ENCODE data around the gene DUSP9.
"Not testable (repeated sequence)": the region's sequence is repeated elsewhere in the genome, so short reads cannot be mapped to it uniquely, and the experiment has no call there.

The DUSP9 gene, protein sequence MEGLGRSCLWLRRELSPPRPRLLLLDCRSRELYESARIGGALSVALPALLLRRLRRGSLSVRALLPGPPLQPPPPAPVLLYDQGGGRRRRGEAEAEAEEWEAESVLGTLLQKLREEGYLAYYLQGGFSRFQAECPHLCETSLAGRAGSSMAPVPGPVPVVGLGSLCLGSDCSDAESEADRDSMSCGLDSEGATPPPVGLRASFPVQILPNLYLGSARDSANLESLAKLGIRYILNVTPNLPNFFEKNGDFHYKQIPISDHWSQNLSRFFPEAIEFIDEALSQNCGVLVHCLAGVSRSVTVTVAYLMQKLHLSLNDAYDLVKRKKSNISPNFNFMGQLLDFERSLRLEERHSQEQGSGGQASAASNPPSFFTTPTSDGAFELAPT

DNA sequence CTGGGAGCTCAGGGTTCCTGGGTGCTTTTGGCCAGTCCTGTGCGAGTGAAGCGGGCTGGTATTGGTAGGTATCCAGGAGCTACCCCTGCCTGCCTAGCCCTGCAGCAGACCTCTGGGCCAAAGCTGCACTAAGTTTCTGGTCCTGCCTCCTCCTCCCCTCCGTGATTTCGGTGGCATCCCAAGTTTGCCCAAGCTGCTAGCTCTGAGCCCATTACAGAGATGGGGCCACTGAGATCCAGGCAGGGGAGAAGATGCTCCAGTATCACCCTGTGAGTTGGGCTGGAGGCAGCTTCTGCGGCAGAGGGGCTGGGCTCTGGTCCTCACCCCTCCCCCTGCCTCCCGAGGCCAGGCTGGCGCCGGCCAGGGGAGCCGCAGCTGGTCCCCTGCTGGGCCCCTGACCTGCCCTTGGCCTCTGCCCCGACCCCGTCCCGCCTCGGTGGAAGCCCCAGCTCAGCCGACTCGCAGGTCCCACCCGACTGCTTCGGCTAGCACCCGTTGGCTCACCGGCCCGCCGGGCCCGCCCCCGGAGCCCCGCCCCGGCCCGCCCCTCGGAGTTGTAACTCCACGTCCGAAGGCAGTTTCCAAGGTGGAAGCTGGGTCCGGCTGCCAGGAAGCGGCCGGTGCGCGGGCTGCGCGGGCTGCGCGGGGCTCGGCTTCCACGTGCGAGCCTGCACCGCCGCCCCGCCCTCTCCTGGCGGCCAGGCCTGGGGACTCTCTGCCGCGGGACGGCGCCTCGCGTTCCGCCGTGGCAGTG lies at the start of gene DUSP9:
Gene DUSP9, plus strand, starts transcription at position 584 of the 754 bp plus-strand sequence. CDS start 751 bp downstream, outside the sequence.
- no peak for DNase-seq (ENCODE audit: low read depth)

GRCh38 chrX:153598541-153599191 lies 48.3 kb upstream of the DUSP9 start, which contains the start of gene CCNQ:
Gene CCNQ, minus strand, starts transcription at chrX:153599139. Its CDS starts 66 bp downstream, at chrX:153599073.
- DNase-seq (ENCODE audit: low read depth), result no peak

GRCh38 chrX:153599192-153600031 lies 47.6 kb upstream of the DUSP9 start:
- DNase-seq (ENCODE audit: low read depth), result peak; percentile 85

DNA sequence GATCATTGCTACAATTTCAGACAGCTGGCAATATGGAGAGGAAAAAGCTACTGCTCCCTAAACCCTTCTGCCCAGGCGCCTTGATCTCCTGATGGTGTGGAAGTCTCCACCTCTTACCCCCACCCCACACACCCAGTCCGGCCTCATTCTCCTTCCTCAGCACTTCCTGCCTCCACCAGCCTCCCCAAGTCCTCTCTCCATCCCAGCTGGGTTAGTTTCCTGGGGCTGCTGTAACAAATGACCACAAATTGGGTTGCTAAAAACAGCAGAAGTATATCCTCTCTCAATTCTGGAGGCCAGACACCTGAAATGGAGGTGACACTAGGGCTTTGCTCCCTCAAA lies 47.0 kb upstream of the DUSP9 start:
- no peak for DNase-seq (ENCODE audit: low read depth)

GRCh38 chrX:153600921-153601320 lies 46.1 kb upstream of the DUSP9 start:
- DNase-seq (ENCODE audit: low read depth), result no peak

GRCh38 chrX:153601511-153602110 lies 45.4 kb upstream of the DUSP9 start:
- DNase-seq (ENCODE audit: low read depth), result no peak

GRCh38 chrX:153602601-153603000 lies 44.4 kb upstream of the DUSP9 start:
- no peak for DNase-seq (ENCODE audit: low read depth)

GRCh38 chrX:153603131-153603656 lies 43.8 kb upstream of the DUSP9 start:
- no peak for DNase-seq (ENCODE audit: low read depth)

- not testable (repeated sequence) for DNase-seq (ENCODE audit: low read depth)
Observed at GRCh38 chrX:153604666-153605380, 42.2 kb upstream of the DUSP9 start.

DNA sequence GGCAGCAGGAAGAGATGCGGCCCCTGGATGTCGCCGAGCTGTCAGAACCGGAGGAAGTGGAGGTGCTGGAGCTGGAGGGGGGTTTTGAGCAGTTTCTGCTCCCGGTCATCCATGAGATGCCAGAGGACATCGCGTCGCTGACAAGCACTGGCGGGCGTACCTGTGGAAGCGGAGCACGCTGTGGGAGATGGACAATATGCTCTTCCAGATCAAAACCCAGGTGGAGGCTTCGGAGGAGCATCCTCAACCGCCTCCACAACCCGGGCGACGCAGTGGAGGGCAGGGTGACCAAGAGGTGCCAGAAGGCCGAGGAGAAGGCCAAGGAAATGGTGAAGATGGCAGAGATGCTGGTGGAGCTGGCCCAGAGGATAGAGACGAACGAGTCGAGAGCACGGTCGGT lies 40.5 kb upstream of the DUSP9 start:
- DNase-seq (ENCODE audit: low read depth), result no peak

DNA sequence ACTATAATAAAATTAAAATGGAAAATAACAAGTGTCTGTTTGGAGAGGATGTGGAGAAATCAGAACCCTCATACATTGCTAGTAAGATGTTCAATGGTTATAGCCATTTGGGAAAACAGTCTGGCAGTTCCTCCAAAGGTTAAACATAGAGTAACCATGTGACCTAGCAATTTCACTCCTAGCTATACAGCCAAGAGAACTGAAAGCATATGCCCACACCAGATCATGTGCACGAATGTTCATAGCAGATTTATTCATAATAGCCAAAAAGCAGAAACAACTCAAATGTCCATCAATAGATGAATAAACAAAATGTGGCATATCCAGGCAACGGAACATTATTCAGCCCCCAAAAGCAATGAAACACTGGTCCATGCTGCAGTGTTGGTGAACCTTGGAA lies 38.6 kb upstream of the DUSP9 start:
- DNase-seq (ENCODE audit: low read depth), result no peak

DNA sequence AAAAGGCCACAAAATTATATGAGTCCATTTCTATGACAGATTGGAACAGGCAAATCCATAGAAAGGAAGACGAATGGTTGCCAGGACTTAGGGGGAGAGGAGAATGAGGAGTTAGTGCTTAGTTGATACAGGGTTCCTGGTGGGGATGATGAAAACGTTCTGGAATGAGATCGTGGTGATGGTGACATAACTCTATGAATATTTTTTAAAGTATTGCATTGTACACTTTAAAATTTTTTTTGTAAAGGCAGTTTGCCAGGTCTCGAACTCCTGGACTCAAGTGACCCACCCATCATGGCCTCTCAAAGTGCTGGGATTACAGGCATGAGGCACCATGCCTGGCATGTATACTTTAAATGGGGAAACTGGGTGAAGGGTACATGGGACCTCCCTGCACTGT lies 38.2 kb upstream of the DUSP9 start:
- no peak for DNase-seq (ENCODE audit: low read depth)

- peak; percentile 67 for DNase-seq (ENCODE audit: low read depth)
Observed at GRCh38 chrX:153609917-153610835, 36.8 kb upstream of the DUSP9 start.

- no peak for DNase-seq (ENCODE audit: low read depth)
Observed at GRCh38 chrX:153610836-153611213, 36.2 kb upstream of the DUSP9 start.

DNA sequence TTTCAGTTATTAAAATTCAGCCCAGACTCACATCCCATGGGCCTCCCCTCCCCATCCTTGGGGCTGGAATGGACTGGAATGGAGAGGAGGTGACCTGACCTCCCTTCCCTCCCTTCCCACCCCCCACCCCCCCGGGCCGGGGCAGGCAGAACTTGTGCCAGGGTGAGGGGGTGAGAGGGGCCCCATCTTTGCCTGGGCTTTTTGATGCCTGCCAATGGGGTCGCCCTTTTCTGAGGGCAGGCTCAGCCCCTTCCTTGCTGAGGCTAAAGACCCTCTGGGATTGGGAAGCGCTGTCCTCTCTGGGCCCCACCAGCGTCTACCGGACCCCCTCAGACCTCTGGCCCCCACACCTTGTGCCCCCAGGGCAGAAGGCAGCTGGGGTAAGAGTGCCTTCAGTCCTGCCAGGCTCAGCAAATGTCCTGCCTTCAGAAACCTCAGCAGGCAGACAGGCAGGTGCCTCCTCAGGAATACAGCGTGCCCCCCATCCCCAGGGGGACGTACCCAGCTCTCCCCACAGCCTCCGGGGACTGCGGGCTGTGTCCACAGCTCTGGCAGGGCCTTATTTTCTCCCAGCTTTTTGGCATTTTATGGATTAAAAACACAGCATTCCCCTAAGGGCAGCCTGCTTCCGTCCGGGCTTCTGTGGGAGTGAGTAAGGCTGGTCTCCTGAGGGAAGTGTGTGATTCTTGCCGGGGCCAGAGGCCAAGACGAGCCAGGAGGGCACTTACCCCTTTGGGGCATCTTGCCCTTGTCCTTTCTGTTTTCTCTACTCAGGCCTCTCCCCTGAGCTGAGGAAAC lies 35.5 kb upstream of the DUSP9 start:
- DNase-seq (ENCODE audit: low read depth), result no peak

- no peak for DNase-seq (ENCODE audit: low read depth)
Observed at GRCh38 chrX:153612413-153612812, 34.6 kb upstream of the DUSP9 start.

- no peak for DNase-seq (ENCODE audit: low read depth)
Observed at GRCh38 chrX:153614818-153615217, 32.2 kb upstream of the DUSP9 start.

DNA sequence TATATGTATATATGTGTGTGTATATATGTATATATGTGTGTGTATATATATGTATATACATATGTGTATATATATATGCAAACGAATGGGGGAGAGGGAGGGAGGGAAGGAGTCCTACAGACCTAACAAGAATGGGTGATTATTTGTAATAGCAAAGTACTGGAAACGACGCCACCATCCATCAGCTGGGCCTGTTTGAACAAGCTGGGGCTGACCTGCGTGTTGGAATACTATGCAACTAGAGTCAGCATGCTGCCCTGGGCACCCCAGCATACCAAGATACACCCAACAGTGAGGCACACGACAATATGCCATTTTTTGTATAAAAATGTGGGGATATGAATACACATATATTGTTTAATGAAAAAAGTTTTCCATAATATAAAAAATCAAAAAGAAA lies 26.4 kb upstream of the DUSP9 start:
- no peak for DNase-seq (ENCODE audit: low read depth)

Data from activated T-helper 1 cell treated with Interleukin-2 at 50 U/mL for 16 hours (primary cell).